Activated CD4-positive, alpha-beta T cell treated with anti-CD3 and anti-CD28 coated beads for 24 hours (primary cell): ENCODE data around the gene CEND1.

Source experiments
- DNase-seq, 2 donors: peaks; one replicate each; pipeline ENCODE4 v3.0.0-alpha.2; 2020; ENCODE audit warnings: low read depth in 2 of 2

CEND1 gene

DNA sequence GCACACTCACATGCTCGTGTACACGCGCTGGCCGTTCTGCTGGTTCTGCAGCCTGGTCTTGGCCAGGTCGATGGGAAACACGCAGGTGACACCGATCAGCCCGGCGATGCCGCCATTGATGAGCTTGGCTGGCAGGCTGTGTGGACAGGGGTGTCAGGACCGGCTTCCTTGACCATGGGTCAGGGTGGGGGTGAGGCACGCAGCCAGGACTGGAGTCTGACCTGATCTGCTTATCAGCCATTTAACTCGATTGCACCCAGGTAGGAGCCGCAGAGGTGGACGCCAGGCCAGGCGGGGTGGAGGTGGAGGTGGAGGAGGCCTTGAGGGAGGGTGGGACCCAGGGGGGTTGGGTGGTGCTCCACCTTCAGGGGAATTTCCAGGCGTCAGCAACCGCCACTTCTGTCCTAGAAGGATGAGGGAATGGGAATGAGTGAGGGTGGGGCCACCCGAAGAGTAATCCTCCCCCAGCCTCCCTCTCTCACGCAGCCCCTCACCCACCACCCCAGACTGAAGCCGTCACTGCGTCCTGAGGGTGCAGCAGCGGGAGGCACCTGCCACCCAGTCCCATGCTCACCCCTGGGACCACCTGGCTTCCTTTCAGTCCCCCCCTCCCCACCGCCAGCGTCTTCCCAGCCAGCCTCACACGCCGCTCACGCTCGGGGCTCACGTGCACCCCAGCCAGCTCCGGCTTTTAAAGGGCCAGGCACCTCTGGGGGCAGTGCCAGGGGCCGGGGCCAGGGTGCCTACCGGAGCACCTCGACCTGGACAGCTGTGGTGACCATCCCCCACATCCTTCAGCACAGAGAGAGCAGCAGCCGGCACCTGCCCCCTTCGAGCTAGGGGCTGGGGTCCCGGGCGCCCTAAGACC is 5.1 kb upstream of the CEND1 start:
- DNase-seq, result no peak

DNA sequence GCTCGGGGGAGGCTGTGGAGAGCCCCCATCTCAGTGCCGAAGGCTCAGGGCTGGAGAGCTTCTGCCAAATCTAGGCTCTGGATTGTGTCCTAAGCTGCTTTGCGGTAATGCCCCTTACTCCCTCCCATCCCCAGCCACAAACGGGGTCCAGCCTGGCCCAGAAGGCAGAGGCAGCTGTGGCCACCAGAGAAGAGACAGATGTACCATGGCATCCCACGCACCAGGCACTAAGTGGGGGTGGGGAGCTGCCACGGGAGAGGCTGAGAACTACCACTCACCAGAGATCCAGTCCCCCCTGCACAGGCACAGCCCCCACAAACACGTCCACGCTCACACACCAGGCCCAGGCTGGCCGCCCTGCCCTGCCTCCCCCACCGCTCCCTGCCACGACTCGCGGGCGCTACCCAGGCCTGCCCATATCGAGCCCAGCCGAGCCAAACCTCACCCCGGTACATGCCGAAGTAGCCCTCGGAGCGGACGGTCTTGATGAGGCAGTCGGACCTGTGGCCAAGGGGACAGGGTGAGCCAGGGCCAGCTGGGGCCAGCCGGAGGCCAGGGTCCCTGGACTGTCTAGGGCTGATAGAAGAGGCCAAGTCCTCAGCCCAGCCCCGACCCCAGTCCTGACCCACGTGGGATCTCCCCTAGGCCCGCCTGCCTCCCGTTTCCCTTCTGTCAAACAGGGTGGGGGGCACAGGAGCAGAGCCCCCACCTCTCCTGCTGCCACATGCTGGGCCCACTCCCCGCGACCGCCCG is 4.3 kb upstream of the CEND1 start:
- no peak for DNase-seq

GRCh38 chr11:793556-793955 is 3.7 kb upstream of the CEND1 start:
- DNase-seq, result no peak

- no peak for DNase-seq
Measured at GRCh38 chr11:792873-793272, 3.0 kb upstream of the CEND1 start.

DNA sequence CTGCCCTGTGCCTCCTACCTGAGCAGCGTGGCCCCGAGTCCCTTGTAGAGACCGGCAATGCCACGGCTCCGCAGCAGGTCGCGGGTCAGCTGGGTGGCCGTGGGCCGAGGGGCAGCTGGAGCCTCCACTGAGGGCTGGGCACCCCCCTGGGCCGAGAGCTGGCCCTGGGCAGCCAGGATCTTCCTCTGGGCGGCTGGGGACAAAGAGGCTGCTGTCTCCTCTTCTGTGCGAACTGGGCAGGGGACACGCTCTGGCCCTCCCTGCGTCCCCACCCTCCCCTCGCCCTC is 2.6 kb upstream of the CEND1 start:
- DNase-seq, result no peak

DNA sequence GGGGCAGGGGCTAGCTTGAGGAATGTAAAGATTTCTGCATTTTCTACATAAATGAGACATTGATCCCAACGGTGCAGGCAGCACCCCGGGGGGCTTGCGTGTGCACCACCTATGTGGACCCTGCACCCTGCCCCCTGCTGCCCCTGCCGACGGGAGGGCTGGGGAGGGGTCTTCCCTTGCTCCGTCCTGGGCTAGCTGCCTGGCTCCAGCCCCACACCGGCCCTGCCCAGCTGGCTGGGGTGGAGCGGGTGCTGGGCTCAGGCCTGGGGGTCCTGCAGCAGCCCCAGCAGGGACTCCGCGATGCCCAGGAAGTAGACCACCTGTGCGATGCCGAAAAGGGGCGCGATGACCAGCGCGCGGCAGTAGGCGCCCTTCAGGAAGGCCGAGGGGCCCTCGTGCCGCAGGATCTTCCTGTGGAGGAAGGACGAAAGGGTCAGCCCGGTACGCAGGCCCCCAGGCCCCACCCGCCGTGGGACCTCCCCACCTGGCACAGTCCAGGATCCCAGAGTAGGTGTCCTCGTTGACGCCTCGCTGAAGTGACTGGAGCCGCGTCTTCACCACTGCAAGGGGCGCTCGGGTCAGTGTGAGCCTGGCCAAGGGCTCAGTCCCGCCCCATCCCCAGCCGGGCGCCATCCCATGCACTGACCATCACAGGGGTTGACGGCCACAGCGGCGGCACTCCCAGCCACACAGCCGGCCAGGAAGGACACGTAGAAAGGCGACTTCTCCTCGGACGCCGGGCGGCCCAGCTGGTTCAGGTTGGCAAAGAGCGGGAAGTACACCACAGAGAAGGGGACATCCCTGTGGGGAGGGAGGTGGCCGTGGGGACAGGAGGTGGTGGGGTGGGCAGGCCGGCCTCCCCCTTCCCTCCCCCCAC is 2.0 kb upstream of the CEND1 start:
- DNase-seq, result no peak

GRCh38 chr11:790721-791564 is 1.1 kb upstream of the CEND1 start:
- no peak for DNase-seq

GRCh38 chr11:788953-789940 is 643 bp downstream of the CEND1 start:
- DNase-seq, result no peak

DNA sequence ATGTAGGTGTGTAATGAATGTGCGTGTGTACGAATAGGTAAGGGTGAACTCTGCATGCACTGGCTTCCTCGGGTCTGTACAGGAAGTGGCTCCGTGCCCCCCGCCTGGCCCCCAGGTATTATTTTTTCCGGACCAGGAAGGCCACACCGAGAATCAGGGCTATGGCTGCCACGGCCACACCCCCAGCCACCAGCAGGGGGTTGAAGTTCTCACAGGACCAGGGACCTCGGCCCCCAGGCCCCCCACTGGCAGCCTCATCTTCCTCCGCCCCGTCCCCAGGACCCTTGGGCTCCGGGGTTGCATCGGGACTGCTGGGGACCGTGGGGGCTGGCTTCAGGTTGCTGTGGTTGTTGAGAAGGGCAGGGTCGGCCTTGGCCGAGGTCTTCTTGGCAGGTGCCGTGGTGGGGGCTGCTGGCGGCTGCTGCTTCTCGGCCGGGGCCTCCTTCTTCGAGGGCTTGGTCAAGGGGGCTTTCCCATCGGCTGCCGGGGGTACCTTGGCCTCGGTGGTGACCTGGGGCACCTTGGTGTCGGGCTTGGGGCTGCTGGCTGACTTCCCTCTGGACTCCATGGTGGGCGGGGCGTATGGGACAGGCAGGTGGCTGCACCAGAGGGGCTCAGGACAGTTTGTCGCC is 1.8 kb downstream of the CEND1 start:
- no peak for DNase-seq

DNA sequence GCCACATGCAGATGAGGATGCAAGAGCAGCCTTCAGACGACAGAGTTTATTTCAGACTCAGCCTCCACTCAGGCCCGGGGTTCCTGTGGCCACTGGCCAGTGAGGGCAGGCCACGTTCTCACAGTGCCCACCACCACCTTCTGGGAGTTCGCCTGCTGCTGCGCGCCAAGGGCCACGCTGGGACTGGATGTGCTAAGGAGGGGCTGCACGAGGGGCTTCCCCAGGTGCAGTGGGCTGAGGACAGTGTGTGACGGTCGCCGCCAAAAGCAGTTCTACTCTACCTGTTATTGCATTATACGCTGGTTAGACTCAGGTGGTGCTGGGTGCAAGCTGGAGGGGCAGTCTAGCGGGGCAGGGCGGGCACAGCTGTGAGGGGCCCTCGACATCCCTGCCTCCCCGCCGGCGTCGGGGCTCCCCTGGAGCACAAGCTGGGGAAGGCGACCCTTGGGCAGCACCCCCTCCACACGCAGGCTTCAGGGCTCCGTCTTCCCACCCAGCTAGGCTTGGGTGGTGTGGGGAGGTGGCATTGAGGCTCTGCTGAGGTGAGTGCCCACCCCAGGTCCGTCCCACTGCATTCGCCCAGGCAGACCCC is 2.7 kb downstream of the CEND1 start:
- DNase-seq, result no peak

- no peak for DNase-seq
Measured at GRCh38 chr11:786235-787083, 3.4 kb downstream of the CEND1 start.

- DNase-seq, result no peak
Measured at GRCh38 chr11:783581-784015, 6.3 kb downstream of the CEND1 start.

GRCh38 chr11:782264-783174 is 7.4 kb downstream of the CEND1 start:
- DNase-seq, result no peak

DNA sequence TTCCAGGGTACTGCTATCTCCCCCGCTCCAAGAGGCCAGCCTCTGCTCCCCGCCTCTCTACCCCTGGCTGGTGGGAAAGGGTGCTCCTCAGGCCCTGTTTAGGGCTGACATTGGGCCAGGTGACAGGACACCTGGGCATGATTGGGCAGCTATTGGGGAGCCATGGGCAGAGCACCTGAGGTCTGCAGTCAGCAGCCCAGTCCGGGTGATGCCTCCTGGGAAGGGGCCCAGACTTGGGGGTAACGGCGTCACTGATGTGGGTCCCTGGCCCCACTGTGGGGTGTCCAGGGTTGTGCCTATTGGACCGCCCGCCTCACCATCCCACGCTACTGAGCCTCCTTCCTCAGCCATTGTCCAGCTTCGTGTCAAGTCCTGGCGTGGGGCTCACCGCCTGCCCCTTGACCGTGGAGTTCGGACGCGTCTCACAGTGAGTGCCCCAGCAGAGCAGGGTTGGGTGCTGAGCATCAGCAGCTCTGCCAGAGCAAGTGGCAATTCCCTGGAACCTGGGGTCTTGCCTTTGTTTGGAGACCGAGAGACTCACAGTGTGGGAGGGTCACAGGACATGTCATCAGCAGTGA is 9.8 kb downstream of the CEND1 start:
- no peak for DNase-seq

- no peak for DNase-seq
Measured at GRCh38 chr11:778976-779954, 10.6 kb downstream of the CEND1 start.
